Activated CD8-positive, alpha-beta T cell treated with anti-CD3 and anti-CD28 coated beads, Interleukin-2, amount 10 ng/mL, durations not matched to agents 7 days and 5 days (primary cell): Measurements from ENCODE around the gene HIVEP2. TPM values are rescaled to one million over a fixed set of nuclear protein-coding genes. Genes with fewer than 3 reads are reported as not detected.
A peak's percentile ranks its signal among the peaks of the same experiment; 100 is the strongest.

ENCODE experiments used
- ATAC-seq: fragments of 150-1000 bp; cut with Tn5 transposase; one replicate; pipeline ENCODE4 v1.10.0; 2021; ENCODE audit warnings: moderate library complexity
- CTCF ChIA-PET: fragments of 350-600 bp; sonication (Branson Sonifier 250); formaldehyde crosslinking; loops from one replicate; lab custom pipeline; 2021; ENCODE audit warnings: antibody characterized with exemption; lab: Charles Lee
- POLR2A ChIA-PET: fragments of 350-600 bp; sonication (Branson Sonifier 250); formaldehyde crosslinking; loops from one replicate; lab custom pipeline; 2021; ENCODE audit warnings: antibody characterized with exemption; lab: Charles Lee
- DNase-seq: peaks from one replicate; pipeline ENCODE4 v3.0.0-alpha.2; 2020
- H3K27ac Mint-ChIP-seq: one replicate; pipeline ENCODE4 v1.8.0; 2021; ENCODE audit warnings: mild to moderate bottlenecking, mixed read lengths
- H3K27me3 Mint-ChIP-seq: one replicate; pipeline ENCODE4 v1.8.0; 2021; ENCODE audit warnings: low read depth, mixed read lengths
- H3K36me3 Mint-ChIP-seq: one replicate; pipeline ENCODE4 v1.8.0; 2021; ENCODE audit warnings: low read depth, mixed read lengths
- H3K4me1 Mint-ChIP-seq: one replicate; pipeline ENCODE4 v1.8.0; 2021; ENCODE audit warnings: low read depth, mixed read lengths
- H3K4me3 Mint-ChIP-seq: one replicate; pipeline ENCODE4 v1.8.0; 2021; ENCODE audit warnings: mild to moderate bottlenecking, mixed read lengths
- H3K9me3 Mint-ChIP-seq: one replicate; pipeline ENCODE4 v1.8.0; 2022; ENCODE audit warnings: mixed read lengths; ENCODE audit not compliant: insufficient read depth
- total RNA-seq, 2 experiments: library from RNA; stranded (reverse); gene quantifications; one replicate each; pipeline ENCODE4 v1.2.3, GENCODE V29; 2021

Gene HIVEP2
- total RNA-seq, 2 experiments from 2014 or later = 22.8 to 23.1 TPM

DNA sequence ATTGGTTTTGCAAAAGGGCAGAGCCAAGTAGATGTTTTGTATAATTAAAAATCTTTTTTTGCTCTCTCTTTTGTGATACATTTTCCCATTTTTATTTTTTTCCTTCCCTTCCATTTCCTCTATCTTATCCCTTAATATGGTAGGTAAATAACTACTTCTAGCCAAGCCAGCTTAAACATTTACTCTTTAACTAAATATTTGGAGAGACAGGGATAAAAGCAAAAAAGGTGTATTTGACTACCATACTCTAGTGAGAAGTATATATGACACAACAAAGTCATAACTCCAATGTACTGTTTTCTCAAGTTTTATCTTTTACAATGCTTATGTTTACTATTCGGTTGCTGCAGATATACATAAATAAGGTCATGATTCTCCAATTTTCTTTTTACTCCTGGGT, 154.7 kb downstream of the HIVEP2 start:
- ChIA-PET POLR2A (no interaction called here), CTCF (interaction anchor here (1.9 kb wide), 1 partner anchor 16 kb away, joined by 7 read pairs; no protein-coding TSS in a partner anchor)
- Mint-ChIP-seq H3K9me3 (no peaks in the 10 kb centered on the region), H3K27me3 (no peaks in the 10 kb centered on the region), H3K27ac (no peak overlapping the region), H3K36me3 (peaks cover 21% of the 10 kb centered on the region), H3K4me3 (no peak overlapping the region), H3K4me1 (peaks cover 11% of the 10 kb centered on the region)
- ATAC-seq (no peak), DNase-seq (no peak)

DNA sequence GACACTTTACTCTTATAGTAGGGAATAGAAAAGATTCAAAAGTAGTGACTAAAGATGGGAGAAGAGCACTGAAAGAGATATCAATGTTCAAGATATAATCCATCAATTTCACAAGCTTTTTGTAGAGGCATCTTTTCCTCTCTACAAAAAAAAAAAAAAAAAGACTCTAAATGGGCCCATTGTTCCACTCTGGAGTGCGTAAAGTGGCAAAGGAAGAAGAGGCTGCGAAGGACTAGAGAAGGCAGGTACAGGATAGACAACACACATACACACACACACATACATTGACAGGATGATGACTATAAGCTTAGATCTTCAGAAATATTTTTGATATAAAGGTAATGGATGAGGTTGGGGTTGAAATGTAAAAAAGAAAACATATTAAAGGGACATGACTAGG, 157.6 kb downstream of the HIVEP2 start:
- Mint-ChIP-seq H3K36me3 (peaks cover 18% of the 10 kb centered on the region), H3K4me3 (no peak overlapping the region), H3K4me1 (peaks cover 23% of the 10 kb centered on the region), H3K9me3 (no peaks in the 10 kb centered on the region), H3K27me3 (no peaks in the 10 kb centered on the region), H3K27ac (no peak overlapping the region)
- ATAC-seq = no peak
- POLR2A ChIA-PET = no interaction called here
- CTCF ChIA-PET = no interaction called here
- DNase-seq = no peak

DNA sequence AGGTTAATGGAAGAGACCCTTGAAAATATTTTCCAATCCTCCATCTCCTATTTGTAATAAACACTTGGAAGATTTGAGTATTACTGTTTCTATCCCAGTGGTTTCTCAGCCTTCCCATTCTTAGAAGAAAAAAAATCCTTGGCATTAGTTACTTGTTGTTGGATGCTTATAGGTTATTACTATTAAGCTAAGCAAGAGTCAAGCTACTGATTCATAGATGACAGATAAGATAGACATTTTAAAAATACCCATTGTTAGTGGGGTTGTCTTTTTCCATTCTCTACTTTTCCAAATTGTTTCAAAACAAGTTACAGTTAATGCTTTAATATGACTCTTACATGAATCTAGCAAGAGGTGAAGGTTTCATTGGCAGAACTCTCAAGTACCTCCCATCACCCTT, 158.5 kb downstream of the HIVEP2 start:
- peaks cover 21% of the 10 kb centered on the region for H3K36me3 Mint-ChIP-seq
- H3K4me1 Mint-ChIP-seq = peaks cover 30% of the 10 kb centered on the region
- ChIA-PET POLR2A (interaction anchor here (0.7 kb wide), 1 partner anchor 22 kb away, joined by 3 read pairs; no protein-coding TSS in a partner anchor), CTCF (interaction anchor here (0.9 to 1.0 kb wide), 2 partner anchors 18 to 48 kb away, joined by 3 read pairs; no protein-coding TSS in a partner anchor)
- no peaks in the 10 kb centered on the region for H3K9me3 Mint-ChIP-seq
- no peaks in the 10 kb centered on the region for H3K27me3 Mint-ChIP-seq
- no peak overlapping the region for H3K4me3 Mint-ChIP-seq
- no peak for DNase-seq
- H3K27ac Mint-ChIP-seq = no peak overlapping the region
- ATAC-seq = no peak

DNA sequence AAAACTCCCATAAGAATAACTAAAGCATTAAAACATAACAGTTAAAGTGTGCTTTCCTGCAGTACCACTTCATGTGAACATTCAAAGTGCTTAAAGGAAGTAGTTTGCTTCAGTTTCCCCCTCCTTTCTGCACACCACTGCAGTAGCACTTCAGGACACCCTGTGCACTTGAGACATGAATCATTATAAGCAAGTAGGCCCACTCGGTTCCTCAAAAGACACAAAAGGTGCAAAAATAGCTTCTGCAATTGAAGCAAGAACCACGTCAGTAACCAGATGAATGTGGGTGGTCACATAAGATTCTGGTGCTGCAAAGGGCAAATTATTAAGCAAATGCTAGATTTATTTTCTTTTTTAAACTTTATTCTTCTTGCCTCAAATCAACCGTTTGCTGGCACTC, 160.6 kb downstream of the HIVEP2 start:
- no peak for DNase-seq
- H3K4me1 Mint-ChIP-seq = peaks cover 37% of the 10 kb centered on the region
- H3K27me3 Mint-ChIP-seq = no peaks in the 10 kb centered on the region
- peaks cover 29% of the 10 kb centered on the region for H3K36me3 Mint-ChIP-seq
- H3K27ac Mint-ChIP-seq = peak overlapping the region; percentile 66
- no peak overlapping the region for H3K4me3 Mint-ChIP-seq
- H3K9me3 Mint-ChIP-seq = no peaks in the 10 kb centered on the region
- ChIA-PET POLR2A (no interaction called here), CTCF (no interaction called here)
- ATAC-seq = peak; percentile 27

DNA sequence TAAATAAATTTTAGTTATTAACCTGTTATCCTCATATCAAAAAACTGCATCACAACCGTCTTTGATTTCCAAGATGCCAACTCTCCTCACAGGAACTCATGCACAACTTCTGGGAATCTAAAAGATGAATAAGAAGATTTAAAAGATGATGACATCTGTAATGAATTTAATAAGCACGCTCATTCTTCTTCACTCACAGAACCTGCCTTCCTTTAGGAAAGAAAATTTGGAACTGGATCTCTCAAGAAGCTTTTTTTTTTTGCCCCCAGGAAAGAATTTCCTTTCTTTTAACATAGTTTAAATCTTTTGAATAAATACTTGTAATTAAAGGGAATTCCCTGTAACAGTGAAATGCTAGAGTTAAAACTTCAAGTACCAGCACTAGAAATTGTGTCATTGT, 161.5 kb downstream of the HIVEP2 start:
- POLR2A ChIA-PET = no interaction called here
- Mint-ChIP-seq H3K27ac (no peak overlapping the region), H3K4me3 (no peak overlapping the region), H3K27me3 (no peaks in the 10 kb centered on the region), H3K4me1 (peaks cover 37% of the 10 kb centered on the region), H3K9me3 (no peaks in the 10 kb centered on the region), H3K36me3 (peaks cover 32% of the 10 kb centered on the region)
- DNase-seq (no peak), ATAC-seq (no peak)
- CTCF ChIA-PET = no interaction called here

DNA sequence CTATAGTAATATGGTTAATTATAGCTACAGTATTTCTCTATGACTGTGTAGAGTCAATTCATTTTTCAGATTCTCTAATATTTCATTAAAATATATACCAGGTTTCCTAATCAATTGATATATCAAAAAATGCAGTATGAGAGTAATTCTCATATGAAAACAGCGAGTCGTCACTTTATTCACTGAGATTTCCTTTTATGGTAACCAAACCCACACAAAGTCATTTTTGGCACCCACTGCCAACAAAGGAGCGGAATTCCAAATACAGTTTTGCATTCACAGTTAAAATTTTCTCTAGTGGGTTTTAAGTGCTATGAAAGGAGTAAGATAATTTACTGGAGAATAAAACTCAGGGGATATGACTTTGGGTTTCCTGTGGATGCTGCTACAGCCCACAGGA, 163.8 kb downstream of the HIVEP2 start:
- ATAC-seq (no peak), DNase-seq (no peak)
- Mint-ChIP-seq H3K36me3 (peaks cover 26% of the 10 kb centered on the region), H3K9me3 (no peaks in the 10 kb centered on the region), H3K4me1 (peaks cover 32% of the 10 kb centered on the region), H3K4me3 (no peak overlapping the region), H3K27ac (no peak overlapping the region), H3K27me3 (no peaks in the 10 kb centered on the region)
- ChIA-PET POLR2A (no interaction called here), CTCF (no interaction called here)

DNA sequence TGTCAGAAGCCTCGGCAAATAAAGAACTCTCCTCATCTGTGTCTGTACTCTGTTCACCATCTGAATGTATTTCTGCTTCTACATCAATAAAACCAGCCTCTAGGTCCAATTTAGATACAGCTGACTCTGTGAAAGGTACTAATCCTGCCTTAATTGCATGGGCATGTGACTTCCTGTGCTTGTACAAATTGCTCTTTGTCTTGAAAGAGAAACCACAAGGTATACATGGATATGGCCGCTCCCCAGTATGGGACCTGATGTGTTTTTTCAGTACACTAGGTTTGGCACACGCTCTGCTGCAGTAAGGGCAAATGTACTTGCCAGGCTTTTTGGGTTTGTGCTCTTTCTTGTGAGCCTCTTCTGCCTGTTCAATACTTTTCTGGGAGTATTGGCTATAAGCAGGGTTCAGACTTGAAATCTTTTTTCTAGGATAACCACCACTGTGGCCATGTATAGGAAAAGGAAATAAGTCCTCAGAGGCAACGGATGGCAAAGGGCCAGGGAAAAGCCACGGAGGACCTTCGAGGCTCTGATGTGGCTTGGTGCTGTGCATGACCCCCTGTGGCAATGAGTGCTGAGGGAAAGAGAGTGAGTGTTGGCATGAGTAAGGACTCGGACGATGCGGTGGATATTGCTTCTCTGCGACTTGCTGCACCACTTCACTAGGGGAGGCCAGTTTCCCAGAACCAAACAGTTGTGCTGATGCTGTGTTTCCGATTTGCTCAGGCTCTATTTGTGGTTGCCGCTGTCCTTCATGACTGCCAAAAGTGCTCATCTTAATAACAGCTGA, 170.9 kb downstream of the HIVEP2 start:
- Mint-ChIP-seq H3K9me3 (no peaks in the 10 kb centered on the region), H3K4me3 (no peak overlapping the region), H3K27me3 (no peaks in the 10 kb centered on the region), H3K36me3 (peaks cover 63% of the 10 kb centered on the region), H3K4me1 (peaks cover 13% of the 10 kb centered on the region), H3K27ac (peak overlapping the region; percentile 16)
- ChIA-PET POLR2A (interaction anchor here (1.0 kb wide), 1 partner anchor 9 kb away, joined by 4 read pairs; no protein-coding TSS in a partner anchor), CTCF (interaction anchor here (2.4 kb wide), 1 partner anchor 15 kb away, joined by 7 read pairs; no protein-coding TSS in a partner anchor)
- ATAC-seq = peak; percentile 51
- no peak for DNase-seq

DNA sequence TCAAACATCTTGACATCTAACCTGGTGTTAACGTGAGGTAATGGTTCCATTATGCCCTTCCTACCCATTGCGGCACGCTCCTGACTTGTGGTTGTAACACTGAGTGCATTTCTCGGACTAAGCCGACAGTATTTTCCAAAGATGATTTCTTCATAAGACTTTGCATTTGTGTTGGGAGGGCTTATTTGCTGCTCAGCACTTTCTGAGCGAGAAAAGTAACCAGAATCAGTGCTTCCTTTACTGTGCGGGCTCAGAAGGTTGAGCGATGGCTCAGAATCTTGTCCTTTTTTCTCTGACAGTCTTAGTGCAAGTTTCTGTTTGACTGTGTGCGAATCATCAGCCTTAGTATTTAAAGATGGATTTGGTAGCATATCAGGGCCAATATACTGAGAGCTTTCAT, 171.7 kb downstream of the HIVEP2 start:
- Mint-ChIP-seq H3K4me3 (no peak overlapping the region), H3K27ac (no peak overlapping the region), H3K36me3 (peaks cover 65% of the 10 kb centered on the region), H3K4me1 (peaks cover 13% of the 10 kb centered on the region), H3K9me3 (no peaks in the 10 kb centered on the region), H3K27me3 (no peaks in the 10 kb centered on the region)
- ChIA-PET POLR2A (no interaction called here), CTCF (no interaction called here)
- DNase-seq (no peak), ATAC-seq (no peak)

DNA sequence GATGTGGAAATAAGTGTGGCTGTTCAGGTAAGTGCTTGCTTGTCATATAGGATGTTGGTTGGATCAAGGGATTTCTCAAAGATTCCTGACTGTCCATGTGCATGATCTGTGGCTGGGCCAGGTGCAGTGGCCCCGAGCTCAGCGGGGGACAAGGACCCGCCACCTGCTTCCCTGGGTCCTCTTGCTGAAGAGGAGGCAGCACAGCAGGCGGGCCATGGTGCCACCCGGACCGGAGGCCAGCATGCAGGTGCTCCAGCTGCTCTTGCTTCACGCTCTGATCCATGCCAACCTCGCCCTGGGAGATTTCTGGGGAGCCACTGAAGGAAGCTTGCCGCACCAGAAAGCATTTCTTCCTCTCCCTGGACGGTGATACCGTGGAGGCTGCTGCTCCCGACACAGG, 173.8 kb downstream of the HIVEP2 start:
- no peak for ATAC-seq
- H3K9me3 Mint-ChIP-seq = no peaks in the 10 kb centered on the region
- ChIA-PET POLR2A (no interaction called here), CTCF (interaction anchor here (1.5 kb wide), 1 partner anchor 83 kb away, joined by 4 read pairs; no protein-coding TSS in a partner anchor)
- no peak for DNase-seq
- H3K4me1 Mint-ChIP-seq = peaks cover 17% of the 10 kb centered on the region
- no peak overlapping the region for H3K4me3 Mint-ChIP-seq
- H3K27me3 Mint-ChIP-seq = no peaks in the 10 kb centered on the region
- H3K27ac Mint-ChIP-seq = no peak overlapping the region
- H3K36me3 Mint-ChIP-seq = peaks cover 73% of the 10 kb centered on the region

DNA sequence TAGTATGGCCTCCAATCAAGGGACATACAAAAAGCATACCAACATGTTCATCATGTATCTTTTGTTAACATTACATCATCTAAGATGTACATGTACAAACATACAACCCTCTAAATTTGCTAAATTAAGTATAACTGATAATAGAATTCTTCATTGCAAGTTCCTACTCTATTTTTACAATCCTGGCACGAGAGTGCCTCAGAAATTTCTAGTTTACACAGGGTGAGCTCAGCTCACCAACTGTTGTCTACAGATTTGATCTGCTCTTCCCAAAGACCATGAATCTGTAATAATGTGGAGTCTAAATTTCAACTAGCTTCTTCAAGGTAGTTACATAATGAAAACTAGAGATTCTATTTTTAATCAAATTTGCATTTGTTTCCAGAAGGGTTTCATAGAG, 179.7 kb downstream of the HIVEP2 start:
- ATAC-seq (no peak), DNase-seq (no peak)
- Mint-ChIP-seq H3K4me1 (peaks cover 13% of the 10 kb centered on the region), H3K9me3 (no peaks in the 10 kb centered on the region), H3K27ac (no peak overlapping the region), H3K4me3 (no peak overlapping the region), H3K36me3 (peaks cover 62% of the 10 kb centered on the region), H3K27me3 (no peaks in the 10 kb centered on the region)
- ChIA-PET POLR2A (interaction anchor here (0.8 kb wide), 1 partner anchor 9 kb away, joined by 4 read pairs; no protein-coding TSS in a partner anchor), CTCF (interaction anchor here (0.8 to 1.4 kb wide), 2 partner anchors 16 to 176 kb away, joined by 3 read pairs; no protein-coding TSS in a partner anchor)

DNA sequence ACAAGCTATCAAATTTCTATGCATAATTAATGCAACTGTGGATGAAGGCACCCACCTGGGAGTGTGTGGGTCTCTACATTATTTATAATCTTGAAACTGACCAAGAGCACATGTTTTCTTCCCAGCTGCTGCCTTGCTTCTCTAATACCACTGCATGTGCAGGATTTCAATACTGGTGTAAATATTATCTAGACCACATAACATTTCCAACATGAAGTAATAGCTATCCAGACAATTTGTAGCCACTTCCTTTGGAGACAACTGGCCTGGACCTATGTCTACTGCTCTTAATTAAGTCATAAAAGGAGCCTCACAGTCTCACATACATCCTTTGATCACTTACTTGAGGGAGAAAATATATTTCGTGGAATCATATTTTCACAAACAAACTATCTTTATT, 180.7 kb downstream of the HIVEP2 start:
- Mint-ChIP-seq H3K36me3 (peaks cover 63% of the 10 kb centered on the region), H3K27me3 (no peaks in the 10 kb centered on the region), H3K27ac (no peak overlapping the region), H3K4me3 (no peak overlapping the region), H3K9me3 (no peaks in the 10 kb centered on the region), H3K4me1 (peaks cover 13% of the 10 kb centered on the region)
- ChIA-PET POLR2A (interaction anchor here (0.5 kb wide), 2 partner anchors 22 to 94 kb away, joined by 3 read pairs; no protein-coding TSS in a partner anchor), CTCF (interaction anchor here (1.4 kb wide), 1 partner anchor 177 kb away, joined by 3 read pairs; no protein-coding TSS in a partner anchor)
- ATAC-seq (no peak), DNase-seq (no peak)

DNA sequence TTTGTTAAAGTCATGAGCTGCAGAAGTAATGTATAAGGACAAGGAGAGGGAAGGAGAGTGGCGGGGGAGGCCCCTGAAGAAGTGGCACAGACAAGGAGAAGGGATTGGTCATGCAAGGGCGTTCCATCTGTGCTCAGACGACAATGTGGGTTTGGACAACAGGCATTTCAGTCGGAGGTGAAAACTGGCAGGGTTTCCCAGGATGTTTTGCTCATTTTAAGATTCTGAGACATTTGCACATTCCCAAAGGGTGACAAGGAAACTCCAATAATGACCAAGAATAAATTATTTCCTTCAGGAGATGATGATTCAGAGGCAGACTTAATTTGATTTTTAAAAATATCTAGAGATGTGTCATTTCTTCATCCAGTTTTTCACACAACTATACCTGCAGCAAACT, 181.8 kb downstream of the HIVEP2 start:
- H3K9me3 Mint-ChIP-seq = no peaks in the 10 kb centered on the region

More for the DNA sequence above, 181.8 kb downstream of the HIVEP2 start:
- Mint-ChIP-seq H3K4me1 (peaks cover 13% of the 10 kb centered on the region), H3K4me3 (no peak overlapping the region), H3K27ac (no peak overlapping the region), H3K36me3 (peaks cover 65% of the 10 kb centered on the region), H3K27me3 (no peaks in the 10 kb centered on the region)
- ChIA-PET POLR2A (no interaction called here), CTCF (interaction anchor here (0.6 kb wide), 1 partner anchor 71 kb away, joined by 3 read pairs; no protein-coding TSS in a partner anchor)
- ATAC-seq (no peak), DNase-seq (no peak)
